IMR-90 (cell line): ENCODE measurements around the gene RGSL1. TPM values are rescaled to one million over a fixed set of nuclear protein-coding genes. Genes with fewer than 3 reads are reported as not detected.

Source experiments
- ATAC-seq: fragments of 200-7000 bp; cut with Tn5 transposase; 2 replicates; pipeline ENCODE4 v1.9.1; 2020; ENCODE audit warnings: low read depth, mild to moderate bottlenecking, moderate library complexity
- BruUV-seq: library from RNA; stranded (reverse); fragments of 400-500 nt; replicated peaks from 2 replicates; lab custom pipeline; 2021; lab: Mats Ljungman, UMichigan
- CTCF ChIA-PET: fragments of 300-600 bp; formaldehyde crosslinking; extraction: SDS; loops from one replicate; lab custom pipeline; 2021; ENCODE audit warnings: antibody characterized with exemption; lab: Yijun Ruan, JAX
- POLR2A ChIA-PET: fragments of 300-600 bp; sonication (Branson Sonifier 250); formaldehyde crosslinking; loops from one replicate; lab custom pipeline; 2022; ENCODE audit warnings: antibody characterized with exemption; ENCODE audit not compliant: unreplicated experiment; lab: Charles Lee
- DNase-seq: peaks from one replicate; pipeline ENCODE4 v3.0.0; 2013
- H2AFZ ChIP-seq: replicated peaks from 2 replicates; pipeline ENCODE3; 2013; ENCODE audit warnings: low read length, mild to moderate bottlenecking; ENCODE audit not compliant: poor library complexity
- H2AK5ac ChIP-seq: 2 replicates; pipeline ENCODE4 v1.6.1; 2013; ENCODE audit warnings: low read depth, low read length, inconsistent platforms
- H2AK9ac ChIP-seq: replicated peaks from 2 replicates; pipeline ENCODE3; 2013; ENCODE audit warnings: mild to moderate bottlenecking, low read depth, low read length, moderate library complexity; ENCODE audit not compliant: poor library complexity
- H2BK120ac ChIP-seq: 2 replicates; pipeline ENCODE4 v1.6.1; 2013; ENCODE audit warnings: low read depth, low read length, inconsistent platforms
- H2BK15ac ChIP-seq: 3 replicates; pipeline ENCODE4 v1.6.1; 2013; ENCODE audit warnings: low read depth, low read length, inconsistent platforms
- H2BK20ac ChIP-seq: 2 replicates; pipeline ENCODE4 v1.6.1; 2013; ENCODE audit warnings: low read depth, mild to moderate bottlenecking, inconsistent platforms, low read length, moderate library complexity
- H2BK5ac ChIP-seq: 2 replicates; pipeline ENCODE4 v1.6.1; 2013; ENCODE audit warnings: mild to moderate bottlenecking, low read depth, low read length, inconsistent platforms; ENCODE audit not compliant: poor library complexity, severe bottlenecking
- H3K14ac ChIP-seq: replicated peaks from 2 replicates; pipeline ENCODE4 v1.6.1; 2013; ENCODE audit warnings: low read depth, low read length, inconsistent platforms
- H3K18ac ChIP-seq: 2 replicates; pipeline ENCODE4 v1.6.1; 2013; ENCODE audit warnings: low read depth, low read length, control low read depth
- H3K23ac ChIP-seq: 2 replicates; pipeline ENCODE4 v1.6.1; 2013; ENCODE audit warnings: low read depth, low read length, inconsistent platforms
- H3K27ac ChIP-seq: 2 replicates; pipeline ENCODE4 v1.5.1; 2013; ENCODE audit warnings: mild to moderate bottlenecking, control low read depth, low read length; ENCODE audit not compliant: insufficient read depth
- H3K27me3 ChIP-seq: 2 replicates; pipeline ENCODE4 v1.6.1; 2013; ENCODE audit warnings: low read length; ENCODE audit not compliant: control insufficient read depth, insufficient read depth
- H3K36me3 ChIP-seq: 2 replicates; pipeline ENCODE4 v1.6.1; 2013; ENCODE audit warnings: low read length, mixed read lengths; ENCODE audit not compliant: control insufficient read depth, insufficient read depth
- H3K4ac ChIP-seq: 2 replicates; pipeline ENCODE4 v1.6.1; 2013; ENCODE audit warnings: low read depth, low read length, inconsistent platforms
- H3K4me1 ChIP-seq: 2 replicates; pipeline ENCODE4 v1.6.1; 2013; ENCODE audit warnings: low read length, mixed read lengths; ENCODE audit not compliant: control insufficient read depth, insufficient read depth
- H3K4me2 ChIP-seq: 2 replicates; pipeline ENCODE4 v1.6.1; 2013; ENCODE audit warnings: low read depth, mild to moderate bottlenecking, control low read depth, low read length, moderate library complexity
- H3K4me3 ChIP-seq: 2 replicates; pipeline ENCODE4 v1.5.1; 2013; ENCODE audit warnings: low read depth, mild to moderate bottlenecking, control low read depth, low read length, moderate library complexity; ENCODE audit not compliant: insufficient read depth
- H3K56ac ChIP-seq: 2 replicates; pipeline ENCODE4 v1.6.1; 2013; ENCODE audit warnings: low read length, inconsistent platforms; ENCODE audit not compliant: insufficient read depth; ENCODE audit errors: extremely low read depth
- H3K79me1 ChIP-seq, 2 experiments: 2 replicates each; pipeline ENCODE4 v1.6.1; 2013; ENCODE audit warnings: low read length in 2 of 2, inconsistent platforms in 1 of 2, low read depth in 1 of 2
- H3K9ac ChIP-seq: 2 replicates; pipeline ENCODE4 v1.6.1; 2013; ENCODE audit warnings: low read depth, low read length, control low read depth
- H3K9me1 ChIP-seq: 2 replicates; pipeline ENCODE4 v1.6.1; 2013; ENCODE audit warnings: low read length, inconsistent platforms; ENCODE audit not compliant: insufficient read depth
- H3K9me3 ChIP-seq: 2 replicates; pipeline ENCODE4 v1.6.1; 2013; ENCODE audit warnings: low read length; ENCODE audit not compliant: control insufficient read depth, insufficient read depth
- H4K20me1 ChIP-seq: 2 replicates; pipeline ENCODE4 v1.6.1; 2013; ENCODE audit warnings: low read length, inconsistent platforms; ENCODE audit not compliant: insufficient read depth
- H4K5ac ChIP-seq: 2 replicates; pipeline ENCODE4 v1.6.1; 2013; ENCODE audit warnings: mild to moderate bottlenecking, low read depth, low read length, control low read depth
- H4K8ac ChIP-seq, 2 experiments: 2 replicates each; pipeline ENCODE4 v1.6.1; 2013; ENCODE audit warnings: low read depth in 2 of 2, low read length in 2 of 2, control low read depth in 1 of 2, inconsistent platforms in 1 of 2
- H4K91ac ChIP-seq: 2 replicates; pipeline ENCODE4 v1.6.1; 2013; ENCODE audit warnings: low read depth, low read length, inconsistent platforms; ENCODE audit not compliant: insufficient read depth
- BHLHE40 ChIP-seq: fragments of 150-350 bp; IDR thresholded peaks from 2 replicates; pipeline ENCODE4 v1.6.1; 2016; ENCODE audit warnings: mild to moderate bottlenecking, low read depth, low read length
- CHD1 ChIP-seq: IDR thresholded peaks from 2 replicates; pipeline ENCODE4 v1.6.1; 2012; ENCODE audit warnings: low read depth, low read length, improper control_type of control experiment
- RAD21 ChIP-seq: IDR thresholded peaks from 2 replicates; pipeline ENCODE4 v1.6.1; 2012; ENCODE audit warnings: low read length, improper control_type of control experiment
- RCOR1 ChIP-seq: IDR thresholded peaks from 2 replicates; pipeline ENCODE4 v1.6.1; 2012; ENCODE audit warnings: mild to moderate bottlenecking, low read length, improper control_type of control experiment; ENCODE audit not compliant: insufficient replicate concordance
- RFX5 ChIP-seq: IDR thresholded peaks from 2 replicates; pipeline ENCODE4 v1.8.0; 2012; ENCODE audit warnings: low read depth, mild to moderate bottlenecking, low read length, moderate library complexity
- SMC3 ChIP-seq: fragments of 150-350 bp; IDR thresholded peaks from 2 replicates; pipeline ENCODE4 v1.6.1; 2016; ENCODE audit warnings: low read depth, mild to moderate bottlenecking, antibody characterized with exemption, low read length, moderate library complexity
- USF2 ChIP-seq: fragments of 150-350 bp; IDR thresholded peaks from 2 replicates; pipeline ENCODE4 v1.6.1; 2017; ENCODE audit warnings: mild to moderate bottlenecking, antibody characterized with exemption, low read length, low read depth
- WGBS, 2 experiments: methylation state at CpG; one replicate each; pipeline versions ENCODE4 v1.1.5 to v1.1.7; 2013; ENCODE audit warnings: missing lambda C conversion rate in 2 of 2; ENCODE audit not compliant: insufficient read length in 1 of 2; ENCODE audit errors: extremely low coverage in 2 of 2; 5-methylcytosine and 5-hydroxymethylcytosine counted together
- dilution Hi-C: fragments of 300-500 bp; cut with HindIII; formaldehyde crosslinking; loops from one replicate; pipeline ENCODE4 v1.14.3; 2018; ENCODE audit warnings: low sequenced_read_pairs; ENCODE audit not compliant: unreplicated experiment
- in situ Hi-C: fragments of 300-500 bp; cut with MboI; formaldehyde crosslinking; loops from 3 replicates; pipeline ENCODE4 v1.14.3; 2019; ENCODE audit warnings: low sequenced_read_pairs, inconsistent platforms, mixed read lengths
- intact Hi-C: fragments of 100-400 bp; cut with micrococcal nuclease; formaldehyde crosslinking; loops from 2 replicates; pipeline ENCODE4 v1.10.0; 2022
- polyA plus RNA-seq, 3 experiments: library from polyadenylated mRNA; depleted of rRNA; stranded (reverse); fragments of >200 nt; gene quantifications; 2 replicates each; pipeline ENCODE4 v1.2.3, GENCODE V29; 2012; ENCODE audit warnings: low replicate concordance in 1 of 3
- total RNA-seq: library from RNA; depleted of rRNA; stranded (reverse); fragments of >200 nt; gene quantifications from 2 replicates; pipeline ENCODE4 v1.2.3, GENCODE V29; 2012

Gene RGSL1
- total and polyA plus RNA-seq, 2 of the 4 experiments (the other 2 are of a cell fraction), result not detected

- in situ Hi-C loops (no loop called here), intact Hi-C loops (no loop called here), dilution Hi-C loops (no loop called here)
- no peak overlapping the region for H3K27ac ChIP-seq
- H3K56ac ChIP-seq, result no peak overlapping the region
- no peak for DNase-seq
- H3K9me1 ChIP-seq, result no peaks in the 10 kb centered on the region
- no peaks in the 10 kb centered on the region for H3K36me3 ChIP-seq
- H3K4ac ChIP-seq, result no peak overlapping the region
- no peak overlapping the region for H3K14ac ChIP-seq
- H4K91ac ChIP-seq, result no peak overlapping the region
- H2AFZ ChIP-seq, result no peak overlapping the region
- no peak overlapping the region for H3K4me2 ChIP-seq
- H2BK5ac ChIP-seq, result no peak overlapping the region
- no peaks in the 10 kb centered on the region for H4K20me1 ChIP-seq
- no peak for TF ChIP-seq BHLHE40
- no peak for TF ChIP-seq USF2
- no peak for TF ChIP-seq SMC3
- TF ChIP-seq CHD1, result no peak
- no peak for TF ChIP-seq RCOR1
- TF ChIP-seq RAD21, result no peak
- TF ChIP-seq RFX5, result no peak
- H2BK120ac ChIP-seq, result no peak overlapping the region
- no CpG with 5 or more reads among the region's 3 CpGs for WGBS, 2 experiments
- H2AK5ac ChIP-seq, result no peak overlapping the region
- no peaks in the 10 kb centered on the region for H3K9me3 ChIP-seq
- no peak overlapping the region for H3K23ac ChIP-seq
- ChIA-PET POLR2A (no interaction called here), CTCF (no interaction called here)
- no peak overlapping the region for H4K5ac ChIP-seq
- H3K4me1 ChIP-seq, result no peaks in the 10 kb centered on the region
- no peak overlapping the region for H4K8ac ChIP-seq
- ATAC-seq, result no peak
- H3K27me3 ChIP-seq, result peaks cover 2% of the 10 kb centered on the region; the same call in 1 of the 2 replicates
- H2AK9ac ChIP-seq, result peak overlapping the region; percentile 25
- no peak overlapping the region for H3K4me3 ChIP-seq
- no peak overlapping the region for H2BK20ac ChIP-seq
- H3K18ac ChIP-seq, result no peak overlapping the region
- no peaks in the 10 kb centered on the region for H3K79me1 ChIP-seq
- no TSS peak for BruUV-seq
- no peak overlapping the region for H2BK15ac ChIP-seq
- no peak overlapping the region for H3K9ac ChIP-seq
Observed at GRCh38 chr1:182408435-182409075, 41.4 kb upstream of the RGSL1 start.
